HAP-1 (cell line): Measurements from ENCODE around the gene CELA2B.

ENCODE experiments used
- DNase-seq, 2 experiments: peaks; one replicate each; pipeline ENCODE4 v3.0.0-alpha.2; 2016 to 2020; ENCODE audit warnings: low spot score in 2 of 2
- H3K27me3 ChIP-seq: fragments of 250-450 bp; sonication (Bioruptor Pico); 2 replicates; pipeline ENCODE4 v1.5.1; 2020; ENCODE audit warnings: low read depth, mild to moderate bottlenecking, moderate library complexity
- H3K36me3 ChIP-seq: fragments of 250-450 bp; sonication (Bioruptor Pico); replicated peaks from 2 replicates; pipeline ENCODE4 v1.5.1; 2020; ENCODE audit warnings: mild to moderate bottlenecking
- H3K4me1 ChIP-seq: fragments of 250-450 bp; sonication (Bioruptor Pico); 2 replicates; pipeline ENCODE4 v1.5.1; 2020; ENCODE audit warnings: mild to moderate bottlenecking
- H3K4me3 ChIP-seq: fragments of 250-450 bp; sonication (Bioruptor Pico); 2 replicates; pipeline ENCODE4 v1.5.1; 2020; ENCODE audit warnings: mild to moderate bottlenecking, moderate library complexity
- H3K9me3 ChIP-seq: fragments of 250-450 bp; sonication (Bioruptor Pico); 2 replicates; pipeline ENCODE4 v1.5.1; 2020; ENCODE audit warnings: mild to moderate bottlenecking, moderate library complexity
- in situ Hi-C: fragments of 300-500 bp; cut with MboI; formaldehyde crosslinking; loops from 3 replicates; pipeline ENCODE4 v1.14.3; 2020; ENCODE audit warnings: low sequenced_read_pairs, inconsistent platforms, mixed read lengths

Gene CELA2B

DNA sequence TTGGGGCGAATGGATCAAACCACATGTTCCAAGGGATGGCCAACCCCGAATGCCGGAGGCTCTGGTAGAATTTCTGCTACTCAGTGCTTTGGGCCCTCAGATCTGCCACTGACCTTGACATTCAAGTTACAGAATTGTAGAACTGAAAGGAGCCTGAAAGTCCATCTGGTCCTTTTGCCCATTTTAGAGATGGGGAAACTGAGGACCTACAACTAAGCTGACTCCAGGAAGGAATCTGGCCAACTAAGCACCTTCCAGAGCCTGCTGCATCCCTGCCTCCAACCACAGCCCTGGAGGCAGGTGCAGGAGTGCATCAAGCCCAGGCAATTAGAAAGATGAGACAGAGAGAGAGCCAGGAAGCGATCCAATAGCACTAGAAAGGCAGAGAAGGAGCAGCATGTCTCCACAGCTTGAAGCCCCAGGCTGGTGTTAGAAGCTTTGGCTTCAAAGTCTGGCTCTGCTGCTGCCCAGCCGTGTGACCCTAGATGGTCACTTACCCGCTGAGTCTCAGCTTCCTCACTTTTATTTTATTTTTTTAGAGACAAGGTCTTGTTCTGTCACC is 38.9 kb upstream of the CELA2B start:
- Histone ChIP-seq H3K4me1 (no peaks in the 10 kb centered on the region), H3K4me3 (no peak overlapping the region), H3K27me3 (no peaks in the 10 kb centered on the region), H3K36me3 (no peaks in the 10 kb centered on the region), H3K9me3 (no peaks in the 10 kb centered on the region)
- in situ Hi-C loops: no loop called here
- DNase-seq: no peak

- no peaks in the 10 kb centered on the region for H3K36me3 ChIP-seq
- no peaks in the 10 kb centered on the region for H3K9me3 ChIP-seq
- DNase-seq: no peak
- no peak overlapping the region for H3K4me3 ChIP-seq
- in situ Hi-C loops: no loop called here
- no peaks in the 10 kb centered on the region for H3K4me1 ChIP-seq
- H3K27me3 ChIP-seq: no peaks in the 10 kb centered on the region
These were observed 36.6 kb upstream of the CELA2B start for GRCh38 chr1:15439325-15439724.

- DNase-seq: no peak
- Histone ChIP-seq H3K9me3 (no peaks in the 10 kb centered on the region), H3K4me3 (no peak overlapping the region), H3K27me3 (no peaks in the 10 kb centered on the region), H3K36me3 (no peaks in the 10 kb centered on the region), H3K4me1 (no peaks in the 10 kb centered on the region)
- in situ Hi-C loops: no loop called here
These were observed 35.5 kb upstream of the CELA2B start for GRCh38 chr1:15440357-15440756.

DNA sequence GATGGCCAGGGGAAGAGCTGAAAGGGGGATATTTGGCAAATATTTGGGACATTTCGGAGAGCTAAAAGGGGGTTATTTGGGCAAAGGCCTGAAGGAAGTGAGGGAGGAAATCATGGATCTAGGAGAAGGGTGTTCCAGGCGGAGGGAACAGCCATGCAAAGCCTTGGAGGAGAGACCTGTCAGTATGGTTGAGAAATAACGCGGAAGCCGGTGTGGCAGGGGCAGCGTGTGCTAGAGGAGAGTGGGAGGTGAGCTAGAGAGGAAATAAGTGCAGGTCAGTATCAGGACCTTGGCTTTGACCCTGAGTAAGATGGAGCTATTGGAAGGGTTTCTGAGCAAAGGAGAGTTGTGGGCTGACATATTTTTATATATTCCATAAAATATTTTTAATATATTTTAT is 34.7 kb upstream of the CELA2B start:
- no peak for DNase-seq
- Histone ChIP-seq H3K9me3 (peaks cover 3% of the 10 kb centered on the region; the same call in 1 of the 2 replicates), H3K36me3 (no peaks in the 10 kb centered on the region), H3K27me3 (no peaks in the 10 kb centered on the region), H3K4me1 (no peaks in the 10 kb centered on the region), H3K4me3 (no peak overlapping the region)
- in situ Hi-C loops: no loop called here

GRCh38 chr1:15442119-15442518 is 33.8 kb upstream of the CELA2B start:
- Histone ChIP-seq H3K9me3 (peaks cover 3% of the 10 kb centered on the region; the same call in 1 of the 2 replicates), H3K36me3 (no peaks in the 10 kb centered on the region), H3K27me3 (no peaks in the 10 kb centered on the region), H3K4me3 (no peak overlapping the region), H3K4me1 (no peaks in the 10 kb centered on the region)
- DNase-seq: no peak
- in situ Hi-C loops: no loop called here

DNA sequence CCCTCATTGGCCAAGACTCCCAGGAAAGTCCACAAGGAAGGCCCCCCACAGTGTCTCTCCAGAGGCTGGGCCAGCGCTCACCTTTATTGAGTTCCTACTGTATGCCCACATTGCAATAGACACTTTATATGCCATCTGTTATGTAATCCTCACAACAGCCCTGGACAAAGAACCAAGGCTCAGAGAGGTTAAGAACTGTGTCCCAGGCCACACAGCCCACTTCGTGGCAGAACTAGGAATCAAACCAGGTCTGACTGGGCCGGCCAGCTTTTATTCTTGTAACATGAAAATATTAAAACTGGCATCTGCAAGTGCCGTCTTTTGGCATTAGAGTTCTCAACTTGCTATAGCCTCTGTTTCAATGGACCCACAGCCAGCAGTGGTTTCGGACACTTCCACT is 33.1 kb upstream of the CELA2B start:
- in situ Hi-C loops: no loop called here
- no peaks in the 10 kb centered on the region for H3K4me1 ChIP-seq
- H3K9me3 ChIP-seq: peaks cover 3% of the 10 kb centered on the region; the same call in 1 of the 2 replicates
- no peaks in the 10 kb centered on the region for H3K36me3 ChIP-seq
- no peak for DNase-seq
- H3K4me3 ChIP-seq: no peak overlapping the region
- H3K27me3 ChIP-seq: no peaks in the 10 kb centered on the region

- no peak for DNase-seq
- in situ Hi-C loops: no loop called here
- H3K9me3 ChIP-seq: peaks cover 3% of the 10 kb centered on the region; the same call in 1 of the 2 replicates
- H3K36me3 ChIP-seq: no peaks in the 10 kb centered on the region
- no peaks in the 10 kb centered on the region for H3K27me3 ChIP-seq
- H3K4me1 ChIP-seq: no peaks in the 10 kb centered on the region
- no peak overlapping the region for H3K4me3 ChIP-seq
These were observed 32.6 kb upstream of the CELA2B start for GRCh38 chr1:15443281-15443680.

- H3K9me3 ChIP-seq: peaks cover 3% of the 10 kb centered on the region; the same call in 1 of the 2 replicates
- in situ Hi-C loops: no loop called here
- H3K27me3 ChIP-seq: no peaks in the 10 kb centered on the region
- DNase-seq: no peak
- no peak overlapping the region for H3K4me3 ChIP-seq
- no peaks in the 10 kb centered on the region for H3K36me3 ChIP-seq
- no peaks in the 10 kb centered on the region for H3K4me1 ChIP-seq
These were observed 31.2 kb upstream of the CELA2B start for GRCh38 chr1:15444468-15445389.

DNA sequence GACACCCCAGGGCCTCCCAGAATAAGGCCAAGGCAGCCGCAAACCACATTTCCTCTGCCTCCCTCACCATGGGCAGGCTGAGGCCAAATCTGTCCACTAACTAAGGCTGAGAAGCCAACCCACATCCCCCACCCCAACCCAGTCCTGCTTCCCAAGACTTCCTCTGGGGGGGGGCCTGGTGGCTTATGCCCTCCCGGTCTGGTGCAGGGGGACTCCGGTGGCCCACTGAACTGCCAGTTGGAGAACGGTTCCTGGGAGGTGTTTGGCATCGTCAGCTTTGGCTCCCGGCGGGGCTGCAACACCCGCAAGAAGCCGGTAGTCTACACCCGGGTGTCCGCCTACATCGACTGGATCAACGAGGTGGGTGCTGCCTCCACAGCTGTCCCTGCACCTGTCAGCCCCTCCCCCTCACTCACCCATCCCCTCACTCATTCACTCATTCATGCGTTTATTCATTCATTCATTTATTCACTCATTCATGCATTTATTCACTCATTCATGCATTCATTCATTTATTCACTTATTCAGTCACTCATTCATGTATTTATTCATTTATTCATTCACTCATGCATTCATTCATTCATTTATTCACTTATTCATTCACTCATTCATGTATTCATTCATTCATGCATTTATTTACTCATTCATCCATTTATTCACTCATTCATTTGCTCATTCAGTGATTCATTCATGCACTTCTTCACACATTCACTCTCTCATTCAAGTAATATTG is 30.3 kb upstream of the CELA2B start:
- Histone ChIP-seq H3K36me3 (no peaks in the 10 kb centered on the region), H3K4me1 (no peaks in the 10 kb centered on the region), H3K4me3 (no peak overlapping the region), H3K27me3 (no peaks in the 10 kb centered on the region), H3K9me3 (peaks cover 3% of the 10 kb centered on the region; the same call in 1 of the 2 replicates)
- no peak for DNase-seq
- in situ Hi-C loops: no loop called here

DNA sequence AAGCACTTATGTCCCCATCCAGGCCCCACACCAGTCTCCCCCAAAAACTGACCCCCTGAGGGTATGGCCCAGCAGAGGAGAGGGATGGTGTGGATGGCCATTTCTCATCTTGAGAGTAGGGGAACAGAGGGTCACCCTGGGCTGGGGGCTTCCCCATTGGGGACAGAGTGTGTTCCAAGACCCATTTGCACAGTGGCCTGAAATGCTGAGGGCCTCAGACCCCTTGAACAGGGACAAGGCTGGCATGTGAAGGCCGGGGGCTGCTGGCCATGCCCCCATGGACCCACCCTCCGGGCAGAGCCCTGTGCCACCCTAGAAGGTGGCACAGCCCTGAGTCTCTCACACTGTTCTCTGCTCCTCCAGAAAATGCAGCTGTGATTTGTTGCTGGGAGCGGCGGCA is 29.7 kb upstream of the CELA2B start:
- in situ Hi-C loops: no loop called here
- H3K4me1 ChIP-seq: no peaks in the 10 kb centered on the region
- no peaks in the 10 kb centered on the region for H3K27me3 ChIP-seq
- peaks cover 3% of the 10 kb centered on the region; the same call in 1 of the 2 replicates for H3K9me3 ChIP-seq
- no peak for DNase-seq
- no peak overlapping the region for H3K4me3 ChIP-seq
- no peaks in the 10 kb centered on the region for H3K36me3 ChIP-seq

- no peaks in the 10 kb centered on the region for H3K27me3 ChIP-seq
- no peaks in the 10 kb centered on the region for H3K4me1 ChIP-seq
- H3K4me3 ChIP-seq: no peak overlapping the region
- peaks cover 3% of the 10 kb centered on the region; the same call in 1 of the 2 replicates for H3K9me3 ChIP-seq
- no peak for DNase-seq
- H3K36me3 ChIP-seq: no peaks in the 10 kb centered on the region
- in situ Hi-C loops: no loop called here
These were observed 26.9 kb upstream of the CELA2B start for GRCh38 chr1:15448877-15449462.

DNA sequence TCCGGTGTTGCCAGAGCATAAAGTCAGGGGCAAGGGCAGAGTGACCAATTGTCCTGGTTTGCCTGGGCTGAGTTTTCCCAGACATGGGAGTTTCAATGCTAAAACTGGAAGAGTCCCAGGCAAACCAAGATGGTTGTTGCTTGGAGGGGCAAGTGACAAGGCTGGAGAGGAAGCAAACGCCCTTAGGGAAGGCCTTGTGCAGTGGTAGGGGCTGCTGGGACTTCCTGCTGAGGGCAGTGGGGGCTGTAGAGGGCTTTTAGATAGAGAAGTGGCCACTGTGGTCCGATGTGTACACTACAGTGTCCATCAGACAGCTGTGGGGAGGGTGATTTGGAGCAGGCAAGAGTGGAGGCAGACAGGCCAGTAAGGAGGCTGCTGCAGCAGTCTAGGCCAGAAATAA is 26.3 kb upstream of the CELA2B start:
- DNase-seq: no peak
- Histone ChIP-seq H3K36me3 (no peaks in the 10 kb centered on the region), H3K9me3 (peaks cover 3% of the 10 kb centered on the region; the same call in 1 of the 2 replicates), H3K4me3 (no peak overlapping the region), H3K4me1 (no peaks in the 10 kb centered on the region), H3K27me3 (no peaks in the 10 kb centered on the region)
- in situ Hi-C loops: no loop called here

DNA sequence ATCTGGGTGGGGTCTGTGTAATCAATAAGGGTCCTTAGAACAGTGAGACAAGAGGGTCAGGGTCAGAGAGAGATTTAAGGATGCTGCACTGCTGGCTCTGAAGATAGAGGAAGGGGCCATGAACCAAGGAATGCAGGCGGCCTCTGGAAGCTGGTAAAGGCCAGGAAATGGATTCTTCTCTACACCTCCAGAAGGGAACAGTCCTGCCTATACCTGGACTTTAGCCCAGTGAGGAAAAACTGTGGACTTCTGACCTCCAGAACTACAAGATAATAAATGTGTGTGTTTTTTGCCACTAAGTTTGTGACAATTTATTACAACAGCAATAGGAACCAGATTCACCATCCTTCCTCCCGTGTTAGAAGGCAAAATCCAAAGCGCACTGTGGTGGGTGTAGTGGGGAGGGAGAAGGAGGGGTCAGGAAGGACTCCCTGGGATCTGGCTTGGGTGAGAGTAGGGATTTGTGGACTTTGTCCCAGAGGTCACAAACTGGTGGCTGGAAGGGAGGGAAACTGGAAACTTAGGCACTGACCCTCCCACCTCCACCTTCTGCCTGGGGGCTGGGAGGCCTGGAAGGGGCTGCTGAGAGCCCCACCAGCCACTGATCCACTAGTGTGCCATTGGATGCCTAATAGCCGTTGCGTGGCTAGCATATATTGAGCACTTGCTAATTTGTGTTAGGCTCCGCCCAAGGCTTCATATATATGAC is 24.7 kb upstream of the CELA2B start:
- Histone ChIP-seq H3K36me3 (no peaks in the 10 kb centered on the region), H3K27me3 (no peaks in the 10 kb centered on the region), H3K4me1 (no peaks in the 10 kb centered on the region), H3K4me3 (no peak overlapping the region), H3K9me3 (no peaks in the 10 kb centered on the region)
- in situ Hi-C loops: no loop called here
- no peak for DNase-seq
